Activated naive CD8-positive, alpha-beta T cell treated with anti-CD3 and anti-CD28 coated beads for 36 hours (primary cell): Measurements from ENCODE around the gene TNIK. TPM values are rescaled to one million over a fixed set of nuclear protein-coding genes. Genes with fewer than 3 reads are reported as not detected.

Experiments
- DNase-seq: peaks from one replicate; pipeline ENCODE4 v3.0.0; 2021
- H3K27ac Mint-ChIP-seq: one replicate; pipeline ENCODE4 v1.8.0; 2022; ENCODE audit warnings: mild to moderate bottlenecking, moderate library complexity, mixed read lengths
- H3K27me3 Mint-ChIP-seq: one replicate; pipeline ENCODE4 v1.8.0; 2022; ENCODE audit warnings: mild to moderate bottlenecking, mixed read lengths
- H3K36me3 Mint-ChIP-seq: one replicate; pipeline ENCODE4 v1.8.0; 2021; ENCODE audit warnings: mild to moderate bottlenecking, mixed read lengths
- H3K4me1 Mint-ChIP-seq: one replicate; pipeline ENCODE4 v1.8.0; 2021; ENCODE audit warnings: mixed read lengths
- H3K4me3 Mint-ChIP-seq: one replicate; pipeline ENCODE4 v1.8.0; 2022; ENCODE audit warnings: mild to moderate bottlenecking, moderate library complexity, mixed read lengths
- H3K9me3 Mint-ChIP-seq: one replicate; pipeline ENCODE4 v1.8.0; 2022; ENCODE audit warnings: mixed read lengths
- total RNA-seq, 2 experiments: library from RNA; stranded (reverse); gene quantifications; one replicate each; pipeline ENCODE4 v1.2.3, GENCODE V29; 2021

The TNIK gene
- total RNA-seq, 2 experiments from 2014 or later = 21.3 to 24.6 TPM

DNA sequence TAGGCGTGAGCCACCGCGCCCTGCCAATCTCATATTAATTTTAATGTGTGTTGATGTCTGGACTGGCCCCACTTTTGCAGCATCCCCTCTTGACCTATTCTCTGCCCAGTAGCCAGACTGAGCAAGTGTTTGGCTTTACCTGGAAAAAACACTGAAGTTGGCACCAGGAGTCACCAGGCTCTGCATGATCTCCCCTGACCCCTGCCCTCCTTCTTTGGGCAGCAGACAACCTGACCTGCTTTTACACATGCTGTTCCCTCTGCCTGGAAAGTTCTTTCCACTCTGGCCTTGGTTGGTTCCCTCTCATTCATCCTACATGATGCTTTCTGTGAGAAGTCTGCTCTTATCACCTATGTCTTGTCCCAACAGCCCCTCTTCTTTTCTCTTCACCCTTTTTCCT lies 365.8 kb downstream of the TNIK start:
- H3K27me3 Mint-ChIP-seq = no peaks in the 10 kb centered on the region
- H3K4me3 Mint-ChIP-seq = no peak overlapping the region
- H3K4me1 Mint-ChIP-seq = no peaks in the 10 kb centered on the region
- H3K27ac Mint-ChIP-seq = no peak overlapping the region
- no peaks in the 10 kb centered on the region for H3K9me3 Mint-ChIP-seq
- DNase-seq = no peak
- peaks cover 18% of the 10 kb centered on the region for H3K36me3 Mint-ChIP-seq

DNA sequence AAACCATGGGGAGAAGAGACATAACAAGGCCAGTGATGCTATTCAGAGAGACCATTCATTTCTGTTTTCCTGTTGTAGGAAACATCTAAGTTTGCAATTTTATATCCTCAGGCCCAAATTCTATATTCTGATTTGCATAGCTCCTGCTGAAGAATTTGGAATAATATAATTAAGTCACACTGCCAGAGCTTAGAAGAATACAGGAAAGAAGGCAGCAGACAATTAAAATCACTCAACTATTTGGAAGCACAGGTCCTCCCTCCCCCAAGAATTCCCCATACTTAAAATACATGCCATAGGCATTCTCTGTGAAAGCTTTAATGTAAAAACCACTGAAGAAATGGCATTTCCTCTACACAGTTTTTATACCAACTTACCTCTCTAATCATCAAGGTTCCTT lies 366.7 kb downstream of the TNIK start:
- Mint-ChIP-seq H3K27me3 (no peaks in the 10 kb centered on the region), H3K27ac (no peak overlapping the region), H3K4me3 (no peak overlapping the region), H3K36me3 (peaks cover 14% of the 10 kb centered on the region), H3K9me3 (no peaks in the 10 kb centered on the region), H3K4me1 (no peaks in the 10 kb centered on the region)
- DNase-seq = no peak

DNA sequence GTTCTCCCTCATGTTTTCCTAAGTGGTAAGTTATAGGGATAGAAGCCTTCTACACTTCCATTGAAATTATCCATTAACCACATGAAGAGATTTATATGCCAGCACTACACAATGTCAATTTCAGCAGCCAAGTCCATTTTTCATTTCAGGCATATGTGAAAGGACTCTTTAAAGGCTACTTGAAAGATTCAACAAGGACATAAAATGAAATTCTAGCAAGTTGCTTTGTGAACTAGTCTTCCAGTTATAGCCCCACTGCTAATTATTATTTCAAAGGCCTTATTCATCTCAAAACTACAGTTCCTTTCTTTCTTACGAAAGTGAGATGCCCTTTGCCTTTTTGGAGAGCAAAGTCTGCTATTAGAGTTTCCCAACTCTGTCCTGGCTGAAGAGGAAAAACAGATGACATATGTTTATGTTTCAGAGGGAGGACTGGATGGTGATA lies 367.7 kb downstream of the TNIK start:
- no peak for DNase-seq
- Mint-ChIP-seq H3K27me3 (no peaks in the 10 kb centered on the region), H3K36me3 (peaks cover 12% of the 10 kb centered on the region), H3K27ac (no peak overlapping the region), H3K9me3 (no peaks in the 10 kb centered on the region), H3K4me3 (no peak overlapping the region), H3K4me1 (no peaks in the 10 kb centered on the region)

DNA sequence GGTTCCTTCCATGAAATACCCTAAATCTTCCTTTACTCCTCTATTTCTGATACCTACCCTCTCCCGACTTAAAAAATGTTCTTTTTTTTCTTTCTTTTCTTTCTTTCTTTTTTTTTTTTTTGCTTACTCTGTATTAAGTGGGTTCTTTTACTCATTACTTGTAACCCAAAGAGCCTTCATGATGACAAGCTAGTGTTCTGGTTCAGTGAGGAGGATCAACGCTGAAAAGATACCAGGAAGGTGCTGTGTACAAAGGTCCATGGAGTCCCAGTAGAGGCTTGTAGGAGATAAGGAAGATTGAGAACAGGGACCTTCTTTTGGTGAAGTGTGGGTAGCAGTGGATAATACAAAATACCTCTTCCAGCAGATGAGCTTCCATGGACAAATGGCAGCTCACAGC lies 369.9 kb downstream of the TNIK start:
- H3K27me3 Mint-ChIP-seq = no peaks in the 10 kb centered on the region
- H3K9me3 Mint-ChIP-seq = no peaks in the 10 kb centered on the region
- no peak for DNase-seq
- H3K4me3 Mint-ChIP-seq = no peak overlapping the region
- H3K4me1 Mint-ChIP-seq = peaks cover 2% of the 10 kb centered on the region
- no peak overlapping the region for H3K27ac Mint-ChIP-seq
- H3K36me3 Mint-ChIP-seq = peaks cover 5% of the 10 kb centered on the region

DNA sequence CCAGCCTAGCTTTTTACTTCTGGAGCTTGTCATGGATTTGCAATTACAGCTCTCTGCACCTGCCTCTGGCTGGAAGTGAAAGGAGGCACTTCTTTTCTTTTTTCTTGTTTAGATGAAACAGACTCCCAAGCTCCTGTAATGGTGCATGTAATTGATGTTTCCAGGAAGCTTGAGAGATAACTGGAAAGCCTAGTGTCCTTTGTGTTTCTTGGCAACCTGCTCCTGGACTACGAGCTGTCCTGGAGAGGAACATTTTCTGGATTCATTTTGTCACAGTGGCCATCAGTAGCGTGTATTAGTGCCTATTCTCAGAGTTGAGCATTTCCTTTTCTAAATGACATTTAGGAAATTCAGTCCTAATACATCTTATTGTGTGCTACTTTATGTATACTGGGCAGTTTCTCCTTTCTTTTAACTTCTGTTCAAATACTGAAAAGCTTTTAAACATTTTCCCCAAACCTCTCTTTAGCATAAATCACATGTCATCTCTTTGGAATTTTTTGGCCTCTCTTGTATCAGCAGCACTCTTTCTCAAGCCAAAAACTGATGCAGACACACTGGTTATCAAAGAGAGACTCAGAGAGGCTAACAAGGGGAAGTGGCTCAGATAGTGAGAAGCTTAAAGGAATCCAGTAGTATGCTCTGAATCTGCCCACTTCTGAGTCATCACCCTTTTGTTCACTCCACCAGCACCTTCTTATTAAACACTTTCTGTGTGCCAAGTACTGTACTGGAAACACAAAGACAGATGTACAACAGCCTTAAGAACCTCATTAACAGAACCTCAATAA lies 371.0 kb downstream of the TNIK start:
- Mint-ChIP-seq H3K9me3 (no peaks in the 10 kb centered on the region), H3K27me3 (no peaks in the 10 kb centered on the region), H3K27ac (no peak overlapping the region), H3K4me1 (peaks cover 2% of the 10 kb centered on the region), H3K36me3 (peaks cover 7% of the 10 kb centered on the region), H3K4me3 (no peak overlapping the region)
- no peak for DNase-seq

DNA sequence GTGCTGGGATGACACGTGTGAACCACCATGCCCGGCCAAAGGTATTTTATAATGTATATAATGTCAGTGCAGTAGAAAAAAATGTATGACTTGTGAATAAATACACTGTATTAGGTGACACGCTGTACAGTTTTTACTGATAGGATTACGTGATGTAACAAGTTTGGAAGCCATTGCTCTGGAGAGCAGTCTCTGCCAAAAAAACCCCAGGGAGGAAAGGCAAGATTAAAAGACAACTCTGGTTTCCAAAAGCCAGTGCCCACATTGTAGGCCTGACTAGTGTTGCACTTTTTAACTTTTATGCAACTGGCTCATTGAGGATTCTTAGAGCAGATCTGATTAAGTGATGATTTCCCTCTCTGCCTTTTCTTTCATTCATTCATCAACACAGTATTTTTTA lies 371.7 kb downstream of the TNIK start:
- Mint-ChIP-seq H3K4me3 (no peak overlapping the region), H3K27ac (no peak overlapping the region), H3K27me3 (no peaks in the 10 kb centered on the region), H3K9me3 (no peaks in the 10 kb centered on the region), H3K36me3 (peaks cover 7% of the 10 kb centered on the region), H3K4me1 (peaks cover 2% of the 10 kb centered on the region)
- no peak for DNase-seq

DNA sequence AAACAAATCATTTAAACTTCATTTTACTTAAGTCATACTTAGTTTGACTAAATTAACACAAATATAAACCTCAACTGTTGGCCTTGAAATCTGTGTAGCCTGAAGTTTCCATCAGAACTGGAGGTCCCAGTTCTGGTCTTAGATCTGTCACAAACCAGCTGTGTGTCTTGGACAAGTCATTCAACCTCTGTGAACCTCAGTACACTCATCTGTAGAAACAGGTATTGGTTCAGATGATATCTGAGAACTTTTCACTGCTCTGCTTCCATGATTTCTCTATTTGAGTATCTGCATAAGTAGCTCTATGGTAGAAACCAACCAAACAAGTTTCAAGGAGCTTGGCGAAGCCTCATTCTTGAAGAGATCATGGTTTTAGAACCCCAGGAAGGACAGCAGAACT lies 373.3 kb downstream of the TNIK start:
- H3K4me3 Mint-ChIP-seq = no peak overlapping the region
- H3K27ac Mint-ChIP-seq = no peak overlapping the region
- no peak for DNase-seq
- H3K9me3 Mint-ChIP-seq = no peaks in the 10 kb centered on the region
- H3K4me1 Mint-ChIP-seq = peaks cover 2% of the 10 kb centered on the region
- peaks cover 13% of the 10 kb centered on the region for H3K36me3 Mint-ChIP-seq
- no peaks in the 10 kb centered on the region for H3K27me3 Mint-ChIP-seq

DNA sequence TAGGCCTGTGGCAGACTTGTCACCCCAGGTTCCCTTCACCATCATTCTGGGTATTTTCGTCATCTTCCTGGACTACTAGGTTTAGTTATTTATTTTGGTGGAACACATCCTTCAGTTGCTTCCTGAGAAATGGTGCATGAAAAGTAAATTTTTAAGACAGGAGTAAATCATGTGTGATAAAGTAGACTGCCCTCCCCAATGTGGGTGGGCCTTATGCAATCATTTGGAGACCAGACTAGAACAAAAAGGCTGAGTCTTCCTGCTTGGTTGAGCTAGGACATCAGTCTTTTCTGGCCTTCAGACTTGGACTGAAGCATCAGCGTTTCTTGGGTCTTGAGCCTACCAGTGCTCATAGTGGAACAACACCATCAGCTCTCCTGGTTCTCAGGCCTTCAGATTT lies 382.9 kb downstream of the TNIK start:
- Mint-ChIP-seq H3K36me3 (peaks cover 19% of the 10 kb centered on the region), H3K27ac (no peak overlapping the region), H3K4me3 (no peak overlapping the region), H3K9me3 (no peaks in the 10 kb centered on the region), H3K4me1 (no peaks in the 10 kb centered on the region), H3K27me3 (no peaks in the 10 kb centered on the region)
- no peak for DNase-seq

DNA sequence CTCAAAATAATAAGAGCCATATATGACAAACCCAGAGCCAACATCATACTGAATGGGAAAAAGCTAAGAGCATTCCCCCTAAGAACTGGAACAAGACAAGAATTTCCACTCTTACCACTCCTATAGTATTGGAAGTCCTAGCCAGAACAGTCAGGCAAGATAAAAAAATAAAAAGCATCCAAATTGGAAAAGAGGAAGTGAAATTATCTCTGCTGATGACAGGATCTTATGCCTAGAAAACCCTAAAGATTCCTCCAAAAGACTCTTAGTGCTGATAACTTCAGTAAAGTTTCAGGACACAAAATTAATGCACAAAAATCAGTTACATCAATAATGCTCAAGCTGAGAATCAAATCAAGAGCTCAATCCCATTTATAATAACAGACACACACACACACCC lies 387.8 kb downstream of the TNIK start:
- no peak overlapping the region for H3K27ac Mint-ChIP-seq
- peaks cover 17% of the 10 kb centered on the region for H3K36me3 Mint-ChIP-seq
- no peaks in the 10 kb centered on the region for H3K27me3 Mint-ChIP-seq
- H3K4me3 Mint-ChIP-seq = no peak overlapping the region
- no peak for DNase-seq
- H3K4me1 Mint-ChIP-seq = no peaks in the 10 kb centered on the region
- no peaks in the 10 kb centered on the region for H3K9me3 Mint-ChIP-seq

DNA sequence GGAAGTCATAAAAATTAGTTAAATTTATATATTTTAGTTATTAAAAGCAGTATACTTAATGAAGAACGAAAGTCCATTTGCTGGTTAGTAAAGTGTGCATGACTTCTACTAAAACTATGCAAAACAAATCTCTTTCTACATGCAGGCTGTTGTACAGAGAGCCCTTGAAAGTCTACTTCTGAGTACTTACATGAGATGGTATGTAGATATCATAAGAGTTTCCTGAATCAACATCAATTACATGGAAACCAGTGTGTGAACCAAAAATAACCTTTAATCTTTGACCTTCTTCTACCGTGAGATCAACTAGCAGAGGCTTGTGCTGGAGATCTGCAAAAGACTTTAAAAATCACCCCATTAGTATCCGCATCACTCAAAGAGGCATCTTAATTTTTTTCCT lies 391.5 kb downstream of the TNIK start:
- no peaks in the 10 kb centered on the region for H3K9me3 Mint-ChIP-seq
- H3K36me3 Mint-ChIP-seq = peaks cover 24% of the 10 kb centered on the region
- DNase-seq = no peak
- H3K27ac Mint-ChIP-seq = no peak overlapping the region
- no peaks in the 10 kb centered on the region for H3K27me3 Mint-ChIP-seq
- H3K4me3 Mint-ChIP-seq = no peak overlapping the region
- no peaks in the 10 kb centered on the region for H3K4me1 Mint-ChIP-seq

DNA sequence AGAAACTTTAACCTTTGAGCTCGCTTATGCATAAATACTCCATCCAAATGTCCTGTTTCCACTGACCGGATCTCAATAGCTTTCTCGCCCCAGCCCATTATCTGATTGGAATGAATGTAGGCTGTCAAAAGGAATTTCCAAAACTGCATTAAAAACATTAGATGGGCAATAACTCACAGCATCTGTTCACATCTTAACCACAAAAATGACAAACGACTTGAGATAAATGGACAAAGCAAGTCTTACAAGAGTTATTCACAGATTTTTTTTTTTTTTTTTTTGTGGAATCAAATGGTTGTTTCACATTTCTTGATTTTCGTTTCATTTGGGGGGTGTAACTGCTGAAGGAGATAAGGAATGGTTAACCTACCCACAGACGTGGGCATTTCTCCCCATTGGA lies 394.0 kb downstream of the TNIK start:
- no peak for DNase-seq
- Mint-ChIP-seq H3K4me3 (no peak overlapping the region), H3K9me3 (no peaks in the 10 kb centered on the region), H3K36me3 (peaks cover 27% of the 10 kb centered on the region), H3K27ac (no peak overlapping the region), H3K4me1 (no peaks in the 10 kb centered on the region), H3K27me3 (no peaks in the 10 kb centered on the region)

DNA sequence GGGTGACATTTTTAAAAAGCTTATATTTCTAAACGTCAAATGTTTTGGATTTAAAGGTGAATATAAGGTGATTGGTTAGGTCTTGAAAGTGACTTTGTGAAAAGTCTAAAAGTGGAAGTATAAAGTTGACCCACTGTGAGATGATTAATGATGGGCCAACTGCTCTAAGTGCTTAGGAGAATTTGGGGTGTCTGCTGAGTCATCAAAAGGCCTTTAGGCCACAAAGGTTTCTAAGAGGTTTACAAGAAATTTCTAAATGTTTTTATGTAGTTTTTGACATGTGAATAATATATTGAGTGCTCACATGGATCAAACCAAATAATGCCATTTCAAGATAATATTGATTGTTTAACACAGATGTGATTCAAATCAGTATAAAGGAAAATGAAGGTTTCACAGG lies 394.5 kb downstream of the TNIK start:
- Mint-ChIP-seq H3K4me1 (no peaks in the 10 kb centered on the region), H3K9me3 (no peaks in the 10 kb centered on the region), H3K36me3 (peaks cover 27% of the 10 kb centered on the region), H3K4me3 (no peak overlapping the region), H3K27ac (no peak overlapping the region), H3K27me3 (no peaks in the 10 kb centered on the region)
- no peak for DNase-seq

DNA sequence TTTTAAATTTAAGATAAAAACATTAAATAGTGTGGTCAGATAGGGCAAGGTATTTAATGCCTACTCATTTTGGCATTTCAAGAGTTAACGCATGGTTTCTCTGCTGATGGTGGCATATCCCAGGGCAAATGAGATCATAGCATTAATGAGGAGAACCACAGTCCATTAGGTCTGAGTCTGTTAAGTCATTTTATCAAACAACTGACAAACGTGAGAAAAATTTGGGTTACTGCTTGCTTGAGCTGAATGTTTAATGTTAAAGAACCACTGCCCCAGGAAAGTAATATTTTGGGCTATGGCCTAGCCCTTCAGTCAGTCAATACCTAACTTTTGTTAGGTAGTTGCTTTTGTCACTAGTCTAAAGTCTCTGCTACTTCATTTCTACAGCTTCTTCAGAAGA lies 395.7 kb downstream of the TNIK start:
- no peak overlapping the region for H3K4me3 Mint-ChIP-seq
- no peaks in the 10 kb centered on the region for H3K4me1 Mint-ChIP-seq
- no peaks in the 10 kb centered on the region for H3K9me3 Mint-ChIP-seq
- no peak overlapping the region for H3K27ac Mint-ChIP-seq
- H3K36me3 Mint-ChIP-seq = peaks cover 15% of the 10 kb centered on the region
- no peaks in the 10 kb centered on the region for H3K27me3 Mint-ChIP-seq
- DNase-seq = no peak

DNA sequence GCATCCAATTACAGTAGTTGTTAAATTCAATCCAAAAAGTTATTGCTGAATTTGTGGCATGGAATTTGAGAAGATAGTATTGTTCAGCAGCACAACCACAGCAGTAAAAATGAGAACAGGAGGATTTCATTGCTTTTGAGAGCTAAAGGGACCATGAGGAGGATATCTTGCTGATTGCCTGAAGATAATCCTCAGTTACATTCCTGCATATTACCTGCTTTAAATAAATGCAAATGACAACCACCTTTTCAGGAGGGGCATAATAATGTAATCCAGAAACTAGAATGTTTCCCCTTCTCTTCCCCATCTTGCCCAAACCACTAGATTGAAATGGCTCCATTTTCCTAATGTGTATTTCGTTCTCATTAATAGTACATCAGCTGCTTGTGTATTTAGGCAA lies 398.5 kb downstream of the TNIK start:
- H3K27me3 Mint-ChIP-seq = no peaks in the 10 kb centered on the region
- H3K4me1 Mint-ChIP-seq = no peaks in the 10 kb centered on the region
- H3K27ac Mint-ChIP-seq = no peak overlapping the region
- H3K9me3 Mint-ChIP-seq = no peaks in the 10 kb centered on the region
- H3K4me3 Mint-ChIP-seq = no peak overlapping the region
- DNase-seq = no peak
- peaks cover 13% of the 10 kb centered on the region for H3K36me3 Mint-ChIP-seq

DNA sequence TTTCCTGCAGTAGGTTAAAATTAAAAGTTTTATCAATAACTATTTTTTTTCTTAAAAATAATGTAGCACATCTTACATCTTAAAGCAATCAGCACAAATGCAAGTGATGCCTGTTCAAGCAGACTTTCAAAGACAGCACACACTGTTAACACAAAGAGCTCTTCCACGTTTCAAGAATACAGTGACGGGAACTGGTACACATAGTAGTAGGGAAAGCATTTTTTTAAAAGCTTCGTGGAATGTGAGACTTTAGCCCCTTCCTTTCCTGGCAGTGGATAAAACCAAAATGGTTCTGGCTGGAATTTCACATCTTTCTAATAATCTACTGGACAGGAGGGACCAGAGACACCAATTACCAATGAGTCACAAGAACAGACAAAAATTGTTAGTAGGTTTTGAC lies 400.2 kb downstream of the TNIK start:
- Mint-ChIP-seq H3K36me3 (peaks cover 9% of the 10 kb centered on the region), H3K9me3 (no peaks in the 10 kb centered on the region), H3K4me3 (no peak overlapping the region), H3K27ac (no peak overlapping the region), H3K4me1 (no peaks in the 10 kb centered on the region), H3K27me3 (no peaks in the 10 kb centered on the region)
- DNase-seq = no peak

DNA sequence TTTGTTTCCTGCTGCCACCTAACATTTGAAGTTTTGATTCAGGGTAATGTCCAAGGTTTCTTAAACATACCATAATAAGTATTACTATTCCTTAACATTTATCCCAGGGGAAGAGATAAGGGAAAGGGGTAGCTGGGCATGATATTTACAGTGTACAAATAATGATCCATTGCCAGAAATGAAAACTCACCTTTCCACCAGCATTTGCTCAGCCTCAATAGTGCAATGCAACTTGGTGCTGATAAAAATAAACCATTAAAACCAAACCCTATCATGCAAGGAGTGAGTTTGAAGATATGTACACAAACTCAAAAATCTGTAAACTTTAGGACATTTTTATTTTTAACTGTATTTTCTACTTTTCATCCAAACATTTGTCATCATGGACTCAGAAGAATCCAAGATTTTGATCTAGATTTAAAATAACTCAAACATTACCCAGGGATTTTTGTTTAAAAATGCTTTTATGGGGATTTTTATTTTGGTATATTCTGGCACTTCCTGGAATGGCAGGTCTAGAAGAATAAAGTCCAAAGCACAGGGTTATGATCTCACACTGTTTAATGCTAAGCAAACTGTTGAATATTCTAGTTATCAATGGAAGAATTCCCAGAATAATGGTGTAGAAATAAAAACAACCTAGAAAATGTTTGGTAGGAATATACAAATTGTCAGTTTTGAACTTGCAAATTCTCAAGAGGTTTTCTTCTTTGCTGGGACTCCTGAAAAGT lies 401.2 kb downstream of the TNIK start:
- no peak overlapping the region for H3K27ac Mint-ChIP-seq
- no peaks in the 10 kb centered on the region for H3K9me3 Mint-ChIP-seq
- no peak for DNase-seq
- no peaks in the 10 kb centered on the region for H3K27me3 Mint-ChIP-seq
- no peak overlapping the region for H3K4me3 Mint-ChIP-seq
- H3K4me1 Mint-ChIP-seq = no peaks in the 10 kb centered on the region
- H3K36me3 Mint-ChIP-seq = peaks cover 7% of the 10 kb centered on the region
